Activated B cell treated with CpG ODN at 0.5 μM for 24 hours (primary cell): ENCODE measurements around the gene ABHD17C. TPM values are rescaled to one million over a fixed set of nuclear protein-coding genes. Genes with fewer than 3 reads are reported as not detected.

ENCODE experiments used
- ATAC-seq: fragments of 200-7000 bp; cut with Tn5 transposase; one replicate; pipeline ENCODE4 v1.10.0; 2021; ENCODE audit warnings: low read depth, mild to moderate bottlenecking, moderate library complexity
- CTCF ChIA-PET: fragments of 350-600 bp; sonication (Branson Sonifier 250); formaldehyde crosslinking; loops from one replicate; lab custom pipeline; 2021; ENCODE audit warnings: antibody characterized with exemption; lab: Charles Lee
- POLR2A ChIA-PET: fragments of 350-600 bp; sonication (Branson Sonifier 250); formaldehyde crosslinking; loops from one replicate; lab custom pipeline; 2021; ENCODE audit warnings: antibody characterized with exemption; lab: Charles Lee
- DNase-seq: peaks from one replicate; pipeline ENCODE4 v3.0.0; 2022
- H3K27ac Mint-ChIP-seq: one replicate; pipeline ENCODE4 v1.8.0; 2020; ENCODE audit warnings: mixed read lengths
- H3K27me3 Mint-ChIP-seq: one replicate; pipeline ENCODE4 v1.8.0; 2021; ENCODE audit warnings: mixed read lengths
- H3K36me3 Mint-ChIP-seq: one replicate; pipeline ENCODE4 v1.8.0; 2021; ENCODE audit warnings: low read depth, mixed read lengths
- H3K4me1 Mint-ChIP-seq: one replicate; pipeline ENCODE4 v1.8.0; 2021; ENCODE audit warnings: mixed read lengths
- H3K4me3 Mint-ChIP-seq: one replicate; pipeline ENCODE4 v1.8.0; 2020; ENCODE audit warnings: mild to moderate bottlenecking, mixed read lengths
- H3K9me3 Mint-ChIP-seq: one replicate; pipeline ENCODE4 v1.8.0; 2020; ENCODE audit warnings: mixed read lengths
- intact Hi-C: fragments of 100-400 bp; cut with micrococcal nuclease; formaldehyde crosslinking; loops from one replicate; pipeline ENCODE4 v1.15.1; 2024
- total RNA-seq: library from RNA; stranded (reverse); gene quantifications from 2 replicates; pipeline ENCODE4 v1.2.3, GENCODE V29; 2022
- TF ChIP-seq, protein P1 (sequence below): fragments of 200-600 bp; IDR thresholded peaks from one replicate; pipeline ENCODE4 v1.8.0; 2022; ENCODE audit warnings: antibody characterized with exemption, mild to moderate bottlenecking

Gene ABHD17C
- total RNA-seq, 1 donor from 2014 or later, result 2.4 TPM

DNA sequence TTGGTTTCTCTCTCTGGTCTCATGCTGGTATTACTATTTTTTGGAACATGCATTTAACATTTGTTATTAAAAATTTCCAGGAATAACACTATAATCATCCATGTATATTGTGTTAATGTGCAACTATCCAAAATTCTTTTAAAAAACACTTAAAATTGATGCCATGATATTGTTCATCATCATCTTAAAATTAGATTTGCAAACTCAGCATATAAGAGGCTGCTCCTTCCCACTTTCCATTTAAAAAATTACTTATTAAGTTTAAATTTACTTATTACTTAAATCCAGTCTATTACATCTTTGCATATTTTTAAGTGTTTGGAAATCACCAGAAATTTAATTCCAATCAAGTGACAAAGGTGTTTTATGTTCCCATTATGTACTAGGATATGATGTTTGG, 5.8 kb upstream of the ABHD17C start:
- CTCF ChIA-PET, result no interaction called here
- peaks cover 5% of the 10 kb centered on the region for H3K4me1 Mint-ChIP-seq
- ATAC-seq (no peak), DNase-seq (no peak)
- H3K36me3 Mint-ChIP-seq, result no peaks in the 10 kb centered on the region
- H3K27ac Mint-ChIP-seq, result no peak overlapping the region
- TF ChIP-seq, protein P1, sequence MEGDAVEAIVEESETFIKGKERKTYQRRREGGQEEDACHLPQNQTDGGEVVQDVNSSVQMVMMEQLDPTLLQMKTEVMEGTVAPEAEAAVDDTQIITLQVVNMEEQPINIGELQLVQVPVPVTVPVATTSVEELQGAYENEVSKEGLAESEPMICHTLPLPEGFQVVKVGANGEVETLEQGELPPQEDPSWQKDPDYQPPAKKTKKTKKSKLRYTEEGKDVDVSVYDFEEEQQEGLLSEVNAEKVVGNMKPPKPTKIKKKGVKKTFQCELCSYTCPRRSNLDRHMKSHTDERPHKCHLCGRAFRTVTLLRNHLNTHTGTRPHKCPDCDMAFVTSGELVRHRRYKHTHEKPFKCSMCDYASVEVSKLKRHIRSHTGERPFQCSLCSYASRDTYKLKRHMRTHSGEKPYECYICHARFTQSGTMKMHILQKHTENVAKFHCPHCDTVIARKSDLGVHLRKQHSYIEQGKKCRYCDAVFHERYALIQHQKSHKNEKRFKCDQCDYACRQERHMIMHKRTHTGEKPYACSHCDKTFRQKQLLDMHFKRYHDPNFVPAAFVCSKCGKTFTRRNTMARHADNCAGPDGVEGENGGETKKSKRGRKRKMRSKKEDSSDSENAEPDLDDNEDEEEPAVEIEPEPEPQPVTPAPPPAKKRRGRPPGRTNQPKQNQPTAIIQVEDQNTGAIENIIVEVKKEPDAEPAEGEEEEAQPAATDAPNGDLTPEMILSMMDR, result no peak
- peaks cover 6% of the 10 kb centered on the region for H3K27me3 Mint-ChIP-seq
- H3K9me3 Mint-ChIP-seq, result no peaks in the 10 kb centered on the region
- intact Hi-C loops, result no loop called here
- POLR2A ChIA-PET, result no interaction called here
- no peak overlapping the region for H3K4me3 Mint-ChIP-seq

- ChIA-PET CTCF (no interaction called here), POLR2A (no interaction called here)
- intact Hi-C loops, result loop anchor here (10.0 kb wide), 3 partner anchors 295 to 1375 kb away; partner anchors contain the start of genes MESD and TMED3
- no peak for DNase-seq
- Mint-ChIP-seq H3K36me3 (no peaks in the 10 kb centered on the region), H3K4me3 (no peak overlapping the region), H3K27ac (no peak overlapping the region), H3K4me1 (peaks cover 8% of the 10 kb centered on the region), H3K9me3 (no peaks in the 10 kb centered on the region), H3K27me3 (peaks cover 6% of the 10 kb centered on the region)
- TF ChIP-seq, protein P1, result no peak
- no peak for ATAC-seq
These were observed 5.4 kb upstream of the ABHD17C start for GRCh38 chr15:80689716-80690115.

GRCh38 chr15:80691575-80691974, 3.5 kb upstream of the ABHD17C start:
- intact Hi-C loops, result loop anchor here (10.0 kb wide), 3 partner anchors 293 to 1377 kb away; partner anchors contain the start of genes MESD and TMED3
- no peaks in the 10 kb centered on the region for H3K9me3 Mint-ChIP-seq
- no peaks in the 10 kb centered on the region for H3K36me3 Mint-ChIP-seq
- no peak overlapping the region for H3K27ac Mint-ChIP-seq
- no peak overlapping the region for H3K4me3 Mint-ChIP-seq
- peaks cover 13% of the 10 kb centered on the region for H3K4me1 Mint-ChIP-seq
- ChIA-PET POLR2A (no interaction called here), CTCF (no interaction called here)
- ATAC-seq (no peak), DNase-seq (no peak)
- TF ChIP-seq, protein P1, result no peak
- no peaks in the 10 kb centered on the region for H3K27me3 Mint-ChIP-seq

DNA sequence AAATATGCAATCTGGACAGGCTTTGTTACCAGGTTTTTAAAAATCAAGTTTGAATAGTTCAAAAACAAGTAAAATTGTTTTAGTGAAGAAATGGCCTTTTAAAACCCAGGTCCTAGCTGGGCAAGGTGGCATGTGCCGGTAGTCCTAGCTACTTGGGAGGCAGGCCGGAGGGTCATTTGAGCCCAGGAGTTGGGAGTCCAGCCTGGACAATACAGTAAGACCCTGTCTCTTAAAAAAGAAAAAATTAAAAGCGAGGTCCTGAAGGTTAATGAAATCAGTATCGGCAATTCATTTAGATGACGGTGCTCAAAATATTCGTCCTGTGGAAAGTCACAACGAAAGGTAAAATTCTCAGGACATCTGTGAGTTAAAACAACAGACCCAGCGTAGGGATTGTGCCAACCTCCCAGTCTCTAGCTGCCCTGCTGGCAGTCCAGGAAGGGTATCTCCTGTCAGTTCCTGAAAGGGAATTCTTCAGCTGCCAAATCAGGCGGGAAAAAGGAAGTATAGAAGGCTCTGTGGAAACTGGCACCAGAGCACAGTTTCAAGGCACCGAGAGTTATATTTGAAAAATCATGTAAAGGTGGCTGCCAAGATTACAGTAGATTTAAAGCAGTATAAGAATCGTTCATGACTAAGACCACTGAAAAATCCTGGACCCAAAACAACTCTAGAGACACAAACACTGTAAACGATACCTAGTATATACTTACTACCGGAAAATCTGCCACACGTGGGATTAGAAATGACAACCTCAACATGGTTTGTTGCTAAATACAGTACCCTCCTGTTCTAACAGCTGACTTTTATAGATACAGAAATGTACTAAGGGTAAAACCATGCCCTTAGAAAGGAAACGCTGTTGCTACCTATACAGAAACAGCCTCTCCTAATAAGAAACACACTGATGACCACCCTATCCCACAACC, 1.2 kb upstream of the ABHD17C start:
- CTCF ChIA-PET, result interaction anchor here (1.0 kb wide), 1 partner anchor 82 kb away, joined by 3 read pairs; no protein-coding TSS in a partner anchor
- Mint-ChIP-seq H3K27ac (peak overlapping the region; percentile 69), H3K9me3 (no peaks in the 10 kb centered on the region), H3K4me1 (peaks cover 16% of the 10 kb centered on the region), H3K27me3 (peaks cover 4% of the 10 kb centered on the region), H3K4me3 (peak overlapping the region; percentile 87), H3K36me3 (no peaks in the 10 kb centered on the region)
- ATAC-seq (no peak), DNase-seq (no peak)
- intact Hi-C loops, result loop anchor here (10.0 kb wide), 3 partner anchors 291 to 1379 kb away; partner anchors contain the start of genes MESD and TMED3
- POLR2A ChIA-PET, result interaction anchor here (0.5 kb wide), 1 partner anchor 1389 kb away, joined by 4 read pairs; no protein-coding TSS in a partner anchor
- TF ChIP-seq, protein P1, result no peak

GRCh38 chr15:80694611-80695098, 455 bp upstream of the ABHD17C start:
- ATAC-seq (peak; percentile 62), DNase-seq (peak; percentile 49)
- Mint-ChIP-seq H3K4me3 (peak overlapping the region; percentile 87), H3K36me3 (no peaks in the 10 kb centered on the region), H3K27me3 (peaks cover 5% of the 10 kb centered on the region), H3K4me1 (peaks cover 16% of the 10 kb centered on the region), H3K9me3 (no peaks in the 10 kb centered on the region), H3K27ac (peak overlapping the region; percentile 69)
- TF ChIP-seq, protein P1, result no peak
- CTCF ChIA-PET, result no interaction called here
- POLR2A ChIA-PET, result interaction anchor here (0.5 kb wide), 1 partner anchor 1389 kb away, joined by 4 read pairs; no protein-coding TSS in a partner anchor
- intact Hi-C loops, result loop anchor here (10.0 kb wide), 3 partner anchors 290 to 1380 kb away; partner anchors contain the start of genes MESD and TMED3
